NCI-H82 treated with DMSO at 0.1 percent for 48 hours (cell line): ENCODE data around the gene NDUFS3.
"Not testable (repeated sequence)": the region's sequence is repeated elsewhere in the genome, so short reads cannot be mapped to it uniquely, and the experiment has no call there.

Experiments used
- DNase-seq: peaks from one replicate; lab custom pipeline; 2025; ENCODE audit not compliant: unreplicated experiment; lab: John Stamatoyannopoulos, UW

NDUFS3 gene

DNA sequence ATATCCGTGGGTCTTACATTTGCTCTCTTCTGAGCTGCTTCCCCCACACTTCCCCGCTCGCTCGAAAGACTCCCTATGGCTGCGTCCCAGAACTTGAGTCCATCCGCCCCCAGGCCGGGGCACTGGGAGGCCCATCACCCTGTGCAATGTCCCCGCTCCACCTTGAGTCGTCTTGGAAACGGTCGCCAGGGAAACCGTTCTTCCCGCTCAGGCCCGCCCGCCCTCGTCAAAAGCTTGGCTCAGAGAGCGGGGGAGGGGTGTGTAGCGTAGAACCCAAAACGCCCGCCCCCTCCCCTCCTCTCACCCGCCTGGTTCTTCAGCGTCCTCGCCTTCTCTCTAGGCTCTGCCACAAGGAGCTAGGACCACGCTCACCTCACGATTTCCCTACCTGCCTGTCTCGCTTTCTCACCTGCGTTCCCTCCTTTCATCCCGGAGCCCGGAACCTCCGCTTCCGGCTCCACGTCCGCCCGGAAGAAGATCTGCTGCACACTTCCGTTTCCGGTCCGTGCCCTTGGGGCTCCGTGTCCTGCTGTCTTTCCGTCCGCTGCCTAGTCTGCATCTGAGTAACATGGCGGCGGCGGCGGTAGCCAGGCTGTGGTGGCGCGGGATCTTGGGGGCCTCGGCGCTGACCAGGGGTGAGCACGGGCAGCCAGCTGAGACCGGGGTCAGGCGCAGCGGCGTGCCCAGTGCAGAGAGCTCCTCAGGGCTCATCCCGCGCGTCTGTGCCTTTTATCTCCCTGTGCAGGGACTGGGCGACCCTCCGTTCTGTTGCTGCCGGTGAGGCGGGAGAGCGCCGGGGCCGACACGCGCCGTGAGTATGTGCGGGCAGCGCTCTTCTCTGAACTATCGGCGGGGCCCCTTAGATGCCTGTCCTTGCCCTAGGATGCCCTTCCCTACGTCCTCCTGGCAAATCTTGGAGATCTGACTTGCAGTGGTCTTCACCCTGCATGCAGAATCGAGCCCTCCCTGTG, at the start of gene NDUFS3, which contains the start of gene KBTBD4:
NDUFS3 (plus strand) TSS at position 551 of the 971 bp plus-strand sequence; CDS start at position 569, 18 bp downstream.
KBTBD4 (minus strand) TSS at position 447 of the 971 bp plus-strand sequence; CDS start at position 428, 19 bp downstream.
- peak; percentile 70 for DNase-seq

DNA sequence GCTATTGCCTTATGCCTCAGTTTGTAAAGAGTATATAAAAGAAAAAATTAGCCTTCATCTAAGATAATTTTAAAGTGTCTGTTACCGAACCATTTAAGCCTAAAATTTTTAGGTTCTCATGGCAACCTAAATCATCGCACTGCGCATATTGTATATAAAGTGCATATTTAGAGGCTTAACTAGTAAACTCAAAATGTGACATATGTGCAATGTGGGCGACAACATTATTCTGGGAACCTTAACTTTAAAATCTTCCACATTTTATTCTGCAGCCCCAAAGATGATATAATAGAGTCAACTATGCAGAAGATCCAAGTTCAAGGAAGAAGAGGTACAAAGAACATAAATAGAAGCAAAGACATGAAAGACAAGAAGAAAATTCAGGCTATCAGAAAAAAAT, 48.9 kb upstream of the NDUFS3 start:
- DNase-seq, result no peak

DNA sequence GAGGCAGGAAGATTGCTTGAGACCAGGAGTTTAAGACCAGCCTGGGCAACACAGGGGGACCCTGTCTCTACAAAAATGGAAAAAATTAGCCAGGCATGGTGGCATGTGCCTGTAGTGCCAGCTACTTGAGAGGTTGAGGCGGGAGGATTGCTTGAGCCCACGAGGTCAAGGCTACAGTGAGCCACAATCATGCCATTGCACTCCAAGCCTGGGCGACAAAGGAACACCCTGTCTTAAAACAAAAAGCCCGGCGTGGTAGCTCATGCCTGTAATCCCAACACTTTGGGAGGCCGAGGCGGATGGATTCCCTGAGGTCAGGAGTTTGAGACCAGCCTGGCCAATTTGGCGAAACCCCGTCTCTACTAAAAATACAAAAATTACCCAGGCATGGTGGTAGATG, 48.2 kb upstream of the NDUFS3 start:
- not testable (repeated sequence) for DNase-seq

DNA sequence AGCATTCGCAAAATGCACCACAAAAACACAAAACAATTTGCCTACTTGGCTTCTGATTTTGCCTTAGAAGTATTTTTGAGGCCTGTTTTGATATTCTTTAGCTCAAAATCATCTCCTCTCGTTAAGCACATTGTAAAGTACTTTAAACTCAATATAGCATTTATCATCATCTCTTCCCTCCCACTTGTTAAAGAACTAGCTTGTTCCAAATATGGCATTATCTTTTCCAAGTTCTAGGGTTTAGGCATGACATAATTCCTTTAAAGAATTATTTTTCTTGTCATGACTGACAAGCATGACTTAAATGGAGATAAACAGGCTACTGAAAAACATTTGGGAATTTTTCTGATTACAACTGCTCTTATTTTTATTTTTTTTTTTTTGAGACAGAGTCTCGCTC, 47.2 kb upstream of the NDUFS3 start:
- no peak for DNase-seq

DNA sequence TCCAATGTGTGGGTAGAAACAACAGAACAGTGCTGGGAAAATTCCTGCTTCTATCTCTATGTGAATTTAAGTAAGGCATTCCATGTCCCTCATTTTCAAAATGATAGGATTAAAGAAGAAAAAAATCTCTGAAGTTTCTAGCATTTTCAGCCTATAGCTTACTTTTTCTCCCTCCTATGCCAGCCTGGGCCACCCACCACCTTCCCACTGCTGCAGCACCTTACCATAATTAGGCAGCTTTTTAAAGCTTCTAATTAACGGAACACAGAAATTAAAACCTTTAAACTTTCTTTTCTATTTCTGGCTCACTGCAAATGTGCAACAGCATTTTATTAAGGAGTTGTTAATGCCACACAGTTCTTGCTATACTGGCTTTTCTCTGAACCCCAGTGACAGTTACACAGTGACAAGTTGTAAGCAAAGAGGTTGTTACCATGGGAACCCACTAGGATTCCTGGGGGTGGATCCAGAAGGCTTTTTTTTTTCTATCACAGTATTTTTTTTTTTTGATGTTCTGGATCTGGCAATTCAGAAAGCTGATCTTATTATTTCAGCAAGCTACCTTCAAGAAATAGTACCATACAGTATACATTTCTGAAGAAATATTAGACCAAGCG, 46.2 kb upstream of the NDUFS3 start:
- no peak for DNase-seq

DNA sequence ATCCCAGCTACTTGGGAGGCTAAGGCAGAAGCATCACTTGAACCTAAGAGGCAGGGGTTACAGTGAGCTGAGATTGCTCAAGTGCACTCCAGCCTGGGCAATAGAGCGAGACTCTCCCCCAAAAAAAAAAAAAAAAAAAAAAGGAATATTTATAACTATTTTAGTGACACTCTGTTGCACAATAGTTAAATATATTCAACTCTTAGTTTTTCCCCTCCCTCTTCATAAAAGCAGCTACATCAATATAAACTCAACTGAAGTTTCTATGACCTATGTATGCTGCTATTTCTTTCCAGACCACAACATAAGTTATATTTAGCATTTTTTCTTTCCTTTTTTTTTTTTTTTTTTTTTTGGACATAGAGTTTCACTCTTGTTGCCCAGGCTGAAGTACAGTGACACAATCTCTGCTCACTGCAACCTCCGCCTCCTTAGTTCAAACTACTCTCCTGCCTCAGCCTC, 45.2 kb upstream of the NDUFS3 start:
- DNase-seq, result no peak

DNA sequence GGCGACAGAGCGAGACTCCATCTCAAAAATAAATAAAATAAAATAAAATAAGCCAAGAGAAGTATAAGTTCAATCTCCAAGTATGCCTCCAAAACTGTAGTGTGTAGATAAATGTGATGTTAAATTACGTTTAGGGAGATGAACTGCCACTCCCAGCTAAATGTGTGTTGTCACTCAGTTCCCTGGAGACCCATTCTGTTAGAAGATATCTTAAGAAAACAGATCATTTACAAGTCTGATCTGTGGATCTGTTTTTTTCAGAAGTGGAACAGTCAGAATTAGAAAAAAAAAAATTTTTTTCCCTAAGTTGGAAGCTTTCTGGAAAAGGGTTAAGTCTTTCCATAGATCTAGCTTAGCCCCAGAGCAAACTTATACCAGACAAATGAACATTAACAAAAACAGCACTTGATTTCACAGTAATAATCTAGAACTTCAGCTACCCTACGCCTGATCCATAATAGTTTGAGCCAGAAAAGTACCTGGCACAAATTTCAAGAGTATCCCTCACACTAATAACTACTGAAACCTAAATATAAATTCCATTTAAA, 44.1 kb upstream of the NDUFS3 start:
- no peak for DNase-seq

DNA sequence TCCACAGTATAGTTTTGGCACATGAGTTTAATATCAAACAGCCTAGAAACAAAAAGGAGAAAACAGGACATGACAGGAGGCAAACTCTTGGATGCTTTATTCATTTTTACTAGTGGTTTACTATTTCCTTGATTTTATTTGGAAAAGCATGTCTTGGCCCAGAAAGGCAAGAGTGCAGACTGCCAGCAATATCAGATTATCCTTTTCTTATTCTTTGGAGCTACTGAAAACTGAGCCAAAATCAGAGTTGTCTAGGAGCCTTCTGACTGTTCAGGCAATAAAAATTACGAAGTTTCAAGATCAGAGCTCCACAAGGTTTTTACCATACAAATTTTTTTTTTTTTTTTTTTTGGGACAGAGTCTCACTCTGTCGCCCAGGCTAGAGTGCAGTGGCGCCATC, 42.0 kb upstream of the NDUFS3 start:
- DNase-seq, result no peak

DNA sequence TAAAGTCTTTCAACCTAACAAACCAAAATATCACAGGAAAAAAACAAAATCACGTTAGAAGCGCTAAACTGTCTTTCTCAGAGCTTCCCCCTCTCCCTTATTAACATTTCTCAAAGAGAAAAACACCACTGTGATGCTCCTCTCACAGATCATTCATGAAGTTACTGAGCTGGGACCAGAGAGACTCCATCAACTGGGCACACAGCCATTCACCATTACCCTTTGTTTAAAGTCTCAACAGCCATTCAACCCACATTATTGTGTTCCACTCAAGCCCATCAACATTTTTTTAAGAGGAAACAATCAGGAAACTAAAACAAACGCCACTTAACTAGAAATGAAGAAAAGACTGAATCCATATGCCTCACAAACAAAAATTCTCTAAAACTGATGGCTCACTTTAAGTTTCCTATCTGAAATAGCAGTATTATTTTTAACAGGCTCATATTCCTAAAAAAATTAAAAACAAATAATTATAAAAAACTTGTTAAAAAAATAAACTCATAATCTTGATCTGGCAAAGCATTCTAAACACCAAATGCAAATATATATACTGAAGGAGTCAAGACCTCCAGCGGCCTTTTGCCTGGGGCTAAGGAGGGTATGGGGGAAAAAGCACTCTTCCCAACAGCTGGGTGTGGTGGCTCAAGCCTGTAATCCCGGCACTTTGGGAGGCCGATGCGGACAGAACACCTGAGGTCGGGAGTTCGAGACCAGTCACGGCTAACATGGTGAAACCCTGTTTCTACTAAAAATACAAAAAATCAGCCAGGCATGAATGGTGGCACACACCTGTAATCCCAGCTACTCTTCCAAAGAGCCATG, 39.9 kb upstream of the NDUFS3 start:
- DNase-seq, result no peak

DNA sequence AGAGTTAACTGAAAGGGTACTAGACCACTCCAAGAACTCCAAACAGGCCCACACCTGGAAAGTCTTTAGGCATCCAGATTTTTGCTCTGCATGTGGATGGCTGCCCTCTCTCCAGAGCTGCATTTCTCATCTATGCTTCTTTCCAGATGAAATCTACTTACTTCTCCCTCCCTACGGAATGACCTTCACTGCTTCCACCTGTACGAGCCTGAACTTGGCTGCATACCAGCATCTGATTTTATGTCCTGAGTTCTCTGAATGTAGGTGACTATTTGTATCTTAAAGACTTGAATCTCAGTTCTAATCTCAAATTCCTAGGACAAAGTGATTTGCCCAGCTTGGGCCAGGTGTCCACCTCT, 39.2 kb upstream of the NDUFS3 start:
- no peak for DNase-seq

DNA sequence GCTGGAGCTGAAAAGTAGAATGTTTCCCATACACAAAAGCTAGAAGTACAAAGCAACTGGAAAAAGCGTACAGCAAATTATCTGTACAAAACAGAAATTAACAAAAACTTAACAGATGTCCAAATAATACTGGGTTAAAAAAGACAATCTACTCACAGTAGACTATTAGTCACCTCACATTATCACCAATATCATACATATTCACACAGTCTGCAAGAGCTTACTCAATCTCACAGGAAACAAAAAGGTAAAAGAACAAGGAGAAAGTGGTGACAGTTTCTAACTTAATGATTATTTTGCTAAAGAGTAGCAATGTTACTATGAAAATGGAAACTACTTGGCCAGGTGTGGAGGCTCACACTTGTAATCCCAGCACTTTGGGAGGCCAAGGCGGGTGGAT, 37.8 kb upstream of the NDUFS3 start:
- no peak for DNase-seq

DNA sequence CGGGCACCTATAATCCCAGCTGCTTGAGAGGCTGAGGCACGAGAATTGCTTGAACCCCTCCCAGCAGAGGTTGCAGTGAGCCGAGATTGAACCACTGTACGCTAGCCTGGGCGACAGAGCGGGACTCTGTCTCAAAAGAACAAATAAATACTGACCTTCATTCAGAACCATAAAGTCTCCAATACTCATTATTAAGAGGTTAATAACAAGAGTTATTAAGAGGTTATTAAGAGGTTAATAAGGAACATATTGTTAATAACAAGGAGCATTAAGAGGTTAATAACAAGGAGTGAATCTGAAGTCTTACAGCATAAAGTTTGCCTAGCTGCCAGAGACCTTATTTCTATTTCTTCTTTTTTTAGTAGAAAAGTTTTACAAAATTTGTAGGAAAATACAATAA, 33.6 kb upstream of the NDUFS3 start:
- no peak for DNase-seq

DNA sequence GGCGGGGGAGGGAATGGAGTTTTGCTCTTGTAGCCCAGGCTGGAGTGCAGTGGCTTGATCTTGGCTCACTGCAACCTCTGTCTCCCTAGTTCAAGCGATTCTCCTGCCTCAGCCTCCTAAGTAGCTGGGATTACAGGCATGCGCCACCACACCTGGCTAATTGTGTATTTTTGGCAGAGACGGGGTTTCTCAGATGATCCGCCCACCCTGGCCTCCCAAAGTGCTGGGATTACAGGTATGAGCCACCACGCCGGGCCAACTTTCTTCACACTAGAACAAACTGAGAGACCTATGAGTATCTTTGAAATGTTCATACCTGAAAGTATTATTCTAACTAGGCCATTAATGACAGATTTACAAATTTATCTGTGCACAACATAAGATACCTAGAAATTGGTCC, 32.6 kb upstream of the NDUFS3 start:
- DNase-seq, result not testable (repeated sequence)

DNA sequence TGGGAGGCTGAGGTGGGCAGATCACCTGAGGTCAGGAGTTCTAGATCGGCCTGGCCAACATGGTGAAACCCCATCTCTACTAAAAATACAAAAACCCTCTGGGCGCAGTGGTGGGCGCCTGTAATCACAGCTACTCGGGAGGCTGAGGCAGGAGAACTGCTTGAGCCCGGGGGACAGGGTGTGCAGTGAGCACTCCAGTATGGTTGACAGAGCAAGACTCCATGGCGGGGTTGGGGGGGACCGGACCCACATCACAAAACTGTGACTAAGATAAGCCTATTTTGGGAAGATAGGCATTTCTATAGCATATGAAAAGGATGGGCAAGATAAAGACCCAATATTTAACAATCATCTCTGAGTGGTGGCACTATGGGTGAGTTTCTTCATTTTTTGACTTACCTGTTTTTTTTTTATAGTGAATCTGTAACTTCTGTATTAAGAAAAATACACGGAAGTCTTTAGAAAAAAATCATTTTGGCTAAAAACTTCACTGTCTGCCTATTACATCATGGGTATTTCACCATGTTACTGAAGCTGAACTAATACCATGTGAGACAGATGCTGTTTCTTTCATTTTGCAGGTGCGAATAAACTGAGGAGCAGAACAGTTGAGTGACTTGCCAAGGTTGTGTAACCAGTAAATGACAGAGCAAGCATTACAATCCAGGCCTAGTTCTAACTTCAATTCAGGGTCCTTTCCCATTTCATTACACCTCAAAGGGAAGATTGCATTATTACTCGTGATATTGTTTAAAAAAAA, 28.4 kb upstream of the NDUFS3 start:
- no peak for DNase-seq

DNA sequence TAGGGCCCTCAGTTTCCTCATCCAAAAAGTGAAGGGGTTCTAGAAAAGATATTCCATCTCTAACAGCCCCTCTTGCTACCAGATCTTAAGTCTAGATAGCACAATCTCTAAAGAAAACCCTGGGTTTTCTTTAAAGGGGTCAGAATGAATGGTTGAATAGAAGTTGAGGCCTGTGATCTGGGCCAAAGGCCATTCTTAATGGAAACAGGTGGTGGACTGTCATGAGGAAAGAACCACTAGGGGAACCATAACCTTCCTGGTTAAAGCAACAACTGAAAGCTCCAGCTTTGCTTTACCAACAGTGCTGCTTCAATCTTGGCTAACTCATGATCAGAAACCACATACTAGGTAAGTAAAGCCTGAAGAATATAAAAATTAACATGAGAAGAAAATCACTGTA, 27.8 kb upstream of the NDUFS3 start:
- no peak for DNase-seq

DNA sequence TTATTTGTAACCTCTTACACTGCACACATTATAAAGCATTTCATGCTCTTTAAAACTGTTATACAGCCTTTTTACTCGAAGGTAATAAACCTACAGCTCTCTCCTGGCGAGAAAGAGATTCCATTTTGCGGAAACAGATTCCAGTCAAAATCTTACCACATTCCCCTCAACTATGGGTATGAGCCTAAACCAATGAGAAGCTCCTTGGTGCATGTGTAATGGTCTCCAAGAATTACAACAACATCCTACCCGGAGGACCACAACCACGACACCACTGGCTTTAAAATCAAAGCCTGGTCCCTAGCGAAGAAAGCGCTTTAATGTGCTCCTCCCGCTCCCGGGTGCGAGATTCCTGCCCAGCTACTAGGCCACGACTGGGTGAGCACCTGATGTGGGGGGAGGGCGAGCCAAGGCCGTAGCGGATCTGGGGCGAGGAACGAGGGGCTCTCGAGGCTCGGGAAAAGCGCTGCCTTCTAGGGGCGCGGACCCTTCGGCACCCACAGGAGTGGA, 26.8 kb upstream of the NDUFS3 start:
- DNase-seq, result no peak

DNA sequence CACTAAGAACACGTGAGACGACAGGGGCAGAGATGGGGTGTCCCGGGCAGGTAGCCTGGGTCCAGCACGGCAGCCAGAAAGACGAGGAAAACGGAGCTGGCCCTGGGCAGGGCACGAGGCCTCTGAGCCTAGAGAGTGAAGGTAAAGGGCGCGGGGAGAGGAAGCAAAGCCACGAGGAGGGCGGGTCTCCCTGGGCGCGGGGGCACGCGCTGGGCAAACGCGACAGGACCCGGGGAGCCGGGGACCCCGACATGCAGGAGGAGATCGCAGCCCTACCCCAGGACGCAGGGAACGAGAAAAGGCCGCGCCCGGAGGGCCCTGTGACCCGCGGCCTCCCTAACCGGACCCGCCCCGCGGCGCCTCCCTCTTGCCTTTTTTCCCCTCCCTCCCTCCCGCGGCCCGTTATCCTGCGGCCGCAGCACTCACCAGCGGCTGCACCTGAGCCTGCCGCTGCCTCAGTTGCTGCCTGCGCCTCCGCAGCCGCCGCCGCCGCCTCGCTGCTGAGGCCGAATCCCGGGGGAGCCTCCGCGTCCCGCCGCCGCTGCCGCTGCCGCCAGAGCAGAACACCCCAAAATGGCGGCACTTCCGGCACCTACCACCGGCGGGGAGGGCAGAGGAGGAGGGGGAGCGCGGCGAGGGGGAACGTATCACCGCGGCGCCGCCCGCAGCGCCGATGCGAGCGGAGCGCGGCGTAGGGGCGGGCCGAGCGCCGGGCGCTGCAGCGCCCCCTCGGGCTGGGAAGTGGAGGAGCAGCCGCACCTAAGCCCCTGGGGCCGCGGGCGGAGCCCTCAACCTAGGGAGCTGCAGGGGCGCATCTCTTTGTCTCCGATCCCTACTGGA, 26.1 kb upstream of the NDUFS3 start, which contains the start of gene CELF1:
CELF1 (minus strand) TSS at position 567 of the 840 bp plus-strand sequence. CDS start 53,609 bp downstream, outside the sequence.
- peak; percentile 59 for DNase-seq

DNA sequence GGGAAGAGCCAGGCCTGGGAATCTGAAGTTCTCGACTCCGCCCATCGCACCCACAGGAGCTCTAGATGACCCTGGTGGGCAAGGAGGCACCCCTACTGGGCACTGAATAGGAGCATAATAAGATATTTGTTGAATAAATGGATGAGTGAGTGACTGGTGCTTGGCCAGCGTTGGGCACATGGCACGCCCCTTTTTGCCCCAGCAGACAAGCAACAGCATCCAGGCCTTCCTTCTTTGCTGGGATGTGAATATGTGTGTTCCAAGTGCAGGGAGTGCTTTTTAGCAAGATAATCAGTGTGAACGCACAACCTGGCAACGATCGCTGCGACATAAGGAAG, 25.5 kb upstream of the NDUFS3 start:
- DNase-seq, result no peak

DNA sequence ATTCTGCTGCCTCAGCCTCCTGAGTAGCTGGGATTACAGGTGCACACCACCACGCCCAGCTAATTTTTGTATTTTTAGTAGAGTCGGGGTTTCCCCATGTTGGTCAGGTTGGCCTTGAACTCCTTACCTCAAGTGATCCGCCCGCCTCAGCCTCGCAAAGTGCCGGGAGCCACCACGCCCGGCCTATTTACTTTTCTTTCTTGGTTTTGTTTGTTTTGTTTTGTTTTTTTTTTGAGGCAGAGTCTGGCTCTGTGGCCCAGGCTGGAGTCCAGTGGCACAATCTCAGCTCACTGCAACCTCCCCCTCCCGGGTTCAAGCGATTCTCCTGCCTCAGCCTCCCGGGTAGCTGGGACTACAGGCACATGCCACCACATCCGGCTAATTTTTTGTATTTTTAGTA, 21.9 kb upstream of the NDUFS3 start:
- not testable (repeated sequence) for DNase-seq
